ENCODE measurements around the gene ATP6V0D1.

ATP6V0D1 gene

DNA sequence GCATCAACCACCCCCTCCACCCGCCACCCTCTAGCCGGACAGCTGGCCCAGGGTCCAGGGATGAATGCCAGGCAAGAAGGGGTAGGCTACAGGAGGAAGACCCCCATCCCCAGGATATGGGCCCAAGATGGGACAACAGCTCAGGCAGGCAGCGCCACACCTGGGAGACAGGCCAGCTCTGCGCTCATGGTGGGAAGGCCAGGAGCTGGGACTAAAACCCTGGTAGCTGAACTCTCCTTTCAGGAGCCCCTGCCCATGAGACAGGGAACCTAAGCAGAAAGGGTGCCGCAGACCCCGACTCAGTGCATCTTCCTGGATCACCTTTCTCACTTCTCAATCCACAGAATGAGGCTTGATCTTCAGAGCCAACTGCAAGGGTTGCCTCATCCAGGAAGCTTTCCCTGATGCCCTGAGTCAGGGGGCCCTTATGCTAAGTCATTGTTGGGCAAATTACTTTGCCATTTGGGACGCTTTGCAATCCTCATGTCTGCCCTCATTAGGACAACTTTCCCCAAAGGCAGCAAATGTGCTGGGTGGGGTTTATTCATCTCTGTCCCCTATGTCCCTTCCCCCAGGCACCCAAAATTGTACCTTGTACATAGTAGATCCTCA lies 73.7 kb downstream of the ATP6V0D1 start:
- no peak for DNase-seq (ENCODE audit: extremely low spot score)
- ChIA-PET CTCF (interaction anchor here (1.1 kb wide), 1 partner anchor 11 kb away, joined by 4 read pairs; no protein-coding TSS in a partner anchor), POLR2A (no interaction called here)
- no peak for TF ChIP-seq BHLHE40 (IDR thresholded peaks at IDR 0.05; ENCODE audit: borderline replicate concordance)

DNA sequence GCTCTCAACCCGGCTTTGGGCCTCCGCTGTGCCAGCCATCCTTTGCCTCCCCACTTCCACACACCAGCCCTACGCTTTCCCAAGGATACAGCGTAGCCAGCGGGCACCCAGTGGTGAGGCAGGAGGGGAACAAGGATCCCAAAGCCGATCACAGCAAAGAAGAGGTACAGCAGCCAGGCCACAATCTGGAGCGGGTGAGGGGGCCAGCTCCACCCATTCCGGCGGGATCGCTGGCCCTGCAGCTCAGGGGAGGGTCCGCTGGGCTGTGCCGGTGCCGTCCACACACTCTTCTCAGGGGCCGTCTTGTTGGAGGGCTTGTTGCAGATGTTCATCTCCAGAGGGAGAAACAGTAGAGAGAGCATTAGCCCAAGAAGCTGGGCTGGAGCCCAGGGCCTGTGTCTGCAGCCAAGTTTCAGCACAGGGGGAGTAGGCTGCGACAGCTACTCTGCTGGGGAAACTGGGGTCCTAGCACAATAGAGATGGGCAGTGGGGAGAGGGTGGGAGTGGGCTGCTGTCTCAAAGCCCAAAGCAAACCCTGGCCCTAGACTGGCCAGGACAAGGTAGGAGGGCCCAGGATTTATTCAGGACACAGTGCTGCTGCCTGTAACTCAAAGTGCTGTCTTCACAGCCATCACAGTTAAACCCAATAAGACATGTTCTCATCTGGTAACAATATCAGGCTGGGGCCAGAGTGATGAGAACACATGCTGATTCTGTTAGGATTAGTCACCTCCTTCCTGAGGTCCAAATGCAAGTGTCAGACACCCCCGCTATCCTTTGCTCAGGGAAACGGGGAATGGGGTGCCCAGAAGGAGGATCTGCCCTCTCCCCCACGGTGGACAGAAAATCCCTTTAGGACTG lies 74.6 kb downstream of the ATP6V0D1 start:
- ChIA-PET POLR2A (no interaction called here), CTCF (no interaction called here)
- TF ChIP-seq FOXM1 (IDR thresholded peaks at IDR 0.05; ENCODE audit: borderline replicate concordance) = no peak
- no peak for TF ChIP-seq ELF4 (IDR thresholded peaks at IDR 0.05)
- no peak for TF ChIP-seq SUZ12 (IDR thresholded peaks at IDR 0.05)
- no peak for TF ChIP-seq LEF1 (IDR thresholded peaks at IDR 0.05; ENCODE audit: borderline replicate concordance)
- TF ChIP-seq L3MBTL2 (conservative IDR thresholded peaks at IDR 0.05) = no peak
- no peak for TF ChIP-seq BHLHE40 (IDR thresholded peaks at IDR 0.05; ENCODE audit: borderline replicate concordance)
- TF ChIP-seq FOXK2 (IDR thresholded peaks at IDR 0.05) = no peak
- TF ChIP-seq SP1 (IDR thresholded peaks at IDR 0.05) = no peak
- TF ChIP-seq CTBP1 (IDR thresholded peaks at IDR 0.05; ENCODE audit: borderline replicate concordance) = no peak
- no peak for TF ChIP-seq HDGF (IDR thresholded peaks at IDR 0.05; ENCODE audit: borderline replicate concordance)
- no peak for TF ChIP-seq NFRKB (IDR thresholded peaks at IDR 0.05)
- TF ChIP-seq, protein P1, sequence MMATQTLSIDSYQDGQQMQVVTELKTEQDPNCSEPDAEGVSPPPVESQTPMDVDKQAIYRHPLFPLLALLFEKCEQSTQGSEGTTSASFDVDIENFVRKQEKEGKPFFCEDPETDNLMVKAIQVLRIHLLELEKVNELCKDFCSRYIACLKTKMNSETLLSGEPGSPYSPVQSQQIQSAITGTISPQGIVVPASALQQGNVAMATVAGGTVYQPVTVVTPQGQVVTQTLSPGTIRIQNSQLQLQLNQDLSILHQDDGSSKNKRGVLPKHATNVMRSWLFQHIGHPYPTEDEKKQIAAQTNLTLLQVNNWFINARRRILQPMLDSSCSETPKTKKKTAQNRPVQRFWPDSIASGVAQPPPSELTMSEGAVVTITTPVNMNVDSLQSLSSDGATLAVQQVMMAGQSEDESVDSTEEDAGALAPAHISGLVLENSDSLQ (IDR thresholded peaks at IDR 0.05) = no peak
- TF ChIP-seq FOXA1 (IDR thresholded peaks at IDR 0.05) = no peak
- TF ChIP-seq ZNF384 (IDR thresholded peaks at IDR 0.05) = no peak
- TF ChIP-seq TARDBP (IDR thresholded peaks at IDR 0.05) = no peak
- TF ChIP-seq ARNT (IDR thresholded peaks at IDR 0.05) = no peak
- DNase-seq (ENCODE audit: extremely low spot score) = no peak

- TF ChIP-seq CTBP1 (IDR thresholded peaks at IDR 0.05; ENCODE audit: borderline replicate concordance) (no peak), FOXK2 (IDR thresholded peaks at IDR 0.05) (no peak), FOXM1 (IDR thresholded peaks at IDR 0.05; ENCODE audit: borderline replicate concordance) (no peak), BHLHE40 (IDR thresholded peaks at IDR 0.05; ENCODE audit: borderline replicate concordance) (no peak), NFRKB (IDR thresholded peaks at IDR 0.05) (no peak)
- TF ChIP-seq, protein P1 (IDR thresholded peaks at IDR 0.05) = no peak
- ChIA-PET POLR2A (no interaction called here), CTCF (interaction anchor here (0.9 kb wide), 1 partner anchor 11 kb away, joined by 4 read pairs; the partner anchor contains the start of gene ZDHHC1)
- DNase-seq (ENCODE audit: extremely low spot score) = no peak
These were observed 75.6 kb downstream of the ATP6V0D1 start for GRCh38 chr16:67405336-67405735.

- CTCF ChIA-PET = interaction anchor here (0.9 kb wide), 1 partner anchor 12 kb away, joined by 4 read pairs; the partner anchor contains the start of gene ZDHHC1
- POLR2A ChIA-PET = no interaction called here
- DNase-seq (ENCODE audit: extremely low spot score) = no peak
- TF ChIP-seq FOXA1 (IDR thresholded peaks at IDR 0.05) (no peak), L3MBTL2 (conservative IDR thresholded peaks at IDR 0.05) (no peak), ELF4 (IDR thresholded peaks at IDR 0.05) (no peak), BHLHE40 (IDR thresholded peaks at IDR 0.05; ENCODE audit: borderline replicate concordance) (no peak), CTBP1 (IDR thresholded peaks at IDR 0.05; ENCODE audit: borderline replicate concordance) (no peak)
These were observed 76.2 kb downstream of the ATP6V0D1 start for GRCh38 chr16:67404740-67405226.

GRCh38 chr16:67403976-67404555 lies 76.9 kb downstream of the ATP6V0D1 start:
- ChIA-PET CTCF (no interaction called here), POLR2A (no interaction called here)
- DNase-seq (ENCODE audit: extremely low spot score) = no peak
- TF ChIP-seq ARNT (IDR thresholded peaks at IDR 0.05) (no peak), HDGF (IDR thresholded peaks at IDR 0.05; ENCODE audit: borderline replicate concordance) (no peak), BHLHE40 (IDR thresholded peaks at IDR 0.05; ENCODE audit: borderline replicate concordance) (no peak), NFRKB (IDR thresholded peaks at IDR 0.05) (no peak), L3MBTL2 (conservative IDR thresholded peaks at IDR 0.05) (no peak), FOXK2 (IDR thresholded peaks at IDR 0.05) (no peak), LEF1 (IDR thresholded peaks at IDR 0.05; ENCODE audit: borderline replicate concordance) (no peak), ELF4 (IDR thresholded peaks at IDR 0.05) (no peak), FOXM1 (IDR thresholded peaks at IDR 0.05; ENCODE audit: borderline replicate concordance) (no peak), TARDBP (IDR thresholded peaks at IDR 0.05) (no peak), CTBP1 (IDR thresholded peaks at IDR 0.05; ENCODE audit: borderline replicate concordance) (no peak), FOXA1 (IDR thresholded peaks at IDR 0.05) (no peak), SP1 (IDR thresholded peaks at IDR 0.05) (no peak), ZNF384 (IDR thresholded peaks at IDR 0.05) (no peak), SUZ12 (IDR thresholded peaks at IDR 0.05) (no peak)
- TF ChIP-seq, protein P1 (IDR thresholded peaks at IDR 0.05) = no peak

- ChIA-PET CTCF (interaction anchor here (0.7 kb wide), 1 partner anchor 125 kb away, joined by 3 read pairs; no protein-coding TSS in a partner anchor), POLR2A (no interaction called here)
- DNase-seq (ENCODE audit: extremely low spot score) = no peak
- TF ChIP-seq LEF1 (IDR thresholded peaks at IDR 0.05; ENCODE audit: borderline replicate concordance) = no peak
These were observed 80.1 kb downstream of the ATP6V0D1 start for GRCh38 chr16:67400901-67401300.

All from HEK293T (cell line).